DOHH2 (cell line): ENCODE measurements around the gene CMSS1.

ENCODE experiments used
- H3F3A ChIP-seq: fragments of 200-600 bp; sonication (generic), shearing (Covaris generic); 2 replicates; pipeline ENCODE4 v1.6.0; 2016; ENCODE audit warnings: antibody characterized with exemption, mild to moderate bottlenecking; ENCODE audit not compliant: control insufficient read depth, insufficient read depth
- H3K27ac ChIP-seq: fragments of 200-600 bp; sonication (generic); 2 replicates; pipeline ENCODE4 v1.5.1; 2014; ENCODE audit warnings: low read depth, mild to moderate bottlenecking, low read length, moderate library complexity
- H3K27me3 ChIP-seq: fragments of 200-600 bp; sonication (generic); 2 replicates; pipeline ENCODE4 v1.6.1; 2014; ENCODE audit warnings: mild to moderate bottlenecking, low read length, mixed read lengths; ENCODE audit not compliant: control insufficient read depth
- H3K36me3 ChIP-seq: fragments of 200-600 bp; sonication (generic); 2 replicates; pipeline ENCODE4 v1.6.1; 2014; ENCODE audit warnings: mild to moderate bottlenecking, low read length, moderate library complexity, mixed read lengths; ENCODE audit not compliant: control insufficient read depth
- H3K4me1 ChIP-seq: fragments of 200-600 bp; sonication (generic); 2 replicates; pipeline ENCODE4 v1.6.1; 2014; ENCODE audit warnings: mild to moderate bottlenecking, low read length, mixed read lengths; ENCODE audit not compliant: control insufficient read depth
- H3K4me2 ChIP-seq: fragments of 200-600 bp; sonication (generic); 2 replicates; pipeline ENCODE4 v1.6.0; 2014; ENCODE audit warnings: mild to moderate bottlenecking, low read length, moderate library complexity
- H3K4me3 ChIP-seq: fragments of 200-600 bp; sonication (generic); 2 replicates; pipeline ENCODE4 v1.5.1; 2014; ENCODE audit warnings: mild to moderate bottlenecking, low read length, mixed read lengths
- H3K79me2 ChIP-seq: fragments of 200-600 bp; sonication (generic); 2 replicates; pipeline ENCODE4 v1.6.1; 2014; ENCODE audit warnings: mild to moderate bottlenecking, low read length, mixed read lengths; ENCODE audit not compliant: control insufficient read depth
- H3K9me2 ChIP-seq: fragments of 200-600 bp; sonication (generic); replicated peaks from 2 replicates; pipeline ENCODE4 v1.6.1; 2014; ENCODE audit warnings: mild to moderate bottlenecking, low read length, mixed read lengths; ENCODE audit not compliant: control insufficient read depth
- H3K9me3 ChIP-seq: fragments of 200-600 bp; sonication (generic); 2 replicates; pipeline ENCODE4 v1.6.1; 2014; ENCODE audit warnings: antibody characterized with exemption, low read length, mixed read lengths; ENCODE audit not compliant: control insufficient read depth, insufficient read depth
- H4K20me1 ChIP-seq: fragments of 200-600 bp; sonication (generic); 2 replicates; pipeline ENCODE4 v1.6.0; 2014; ENCODE audit warnings: low read depth, mild to moderate bottlenecking, antibody characterized with exemption, low read length, moderate library complexity; ENCODE audit not compliant: control insufficient read depth, insufficient read depth
- EZH2phosphoT487 ChIP-seq: fragments of 200-600 bp; sonication (generic); IDR thresholded peaks from 2 replicates; pipeline ENCODE4 v1.6.1; 2017; ENCODE audit warnings: borderline replicate concordance, mild to moderate bottlenecking, antibody characterized with exemption, low read length, moderate library complexity, mixed read lengths
- TF ChIP-seq, protein P1 (sequence below): fragments of 200-600 bp; sonication (generic); IDR thresholded peaks from one replicate; pipeline ENCODE4 v1.5.1; 2014; ENCODE audit warnings: antibody characterized with exemption, mild to moderate bottlenecking, low read depth, low read length; ENCODE audit not compliant: poor library complexity, severe bottlenecking

Gene CMSS1

GRCh38 chr3:100068826-100069225 lies 251.2 kb downstream of the CMSS1 start:
- TF ChIP-seq EZH2phosphoT487 = no peak
- TF ChIP-seq, protein P1, sequence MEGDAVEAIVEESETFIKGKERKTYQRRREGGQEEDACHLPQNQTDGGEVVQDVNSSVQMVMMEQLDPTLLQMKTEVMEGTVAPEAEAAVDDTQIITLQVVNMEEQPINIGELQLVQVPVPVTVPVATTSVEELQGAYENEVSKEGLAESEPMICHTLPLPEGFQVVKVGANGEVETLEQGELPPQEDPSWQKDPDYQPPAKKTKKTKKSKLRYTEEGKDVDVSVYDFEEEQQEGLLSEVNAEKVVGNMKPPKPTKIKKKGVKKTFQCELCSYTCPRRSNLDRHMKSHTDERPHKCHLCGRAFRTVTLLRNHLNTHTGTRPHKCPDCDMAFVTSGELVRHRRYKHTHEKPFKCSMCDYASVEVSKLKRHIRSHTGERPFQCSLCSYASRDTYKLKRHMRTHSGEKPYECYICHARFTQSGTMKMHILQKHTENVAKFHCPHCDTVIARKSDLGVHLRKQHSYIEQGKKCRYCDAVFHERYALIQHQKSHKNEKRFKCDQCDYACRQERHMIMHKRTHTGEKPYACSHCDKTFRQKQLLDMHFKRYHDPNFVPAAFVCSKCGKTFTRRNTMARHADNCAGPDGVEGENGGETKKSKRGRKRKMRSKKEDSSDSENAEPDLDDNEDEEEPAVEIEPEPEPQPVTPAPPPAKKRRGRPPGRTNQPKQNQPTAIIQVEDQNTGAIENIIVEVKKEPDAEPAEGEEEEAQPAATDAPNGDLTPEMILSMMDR = peak; percentile 88
- Histone ChIP-seq H3K4me3 (no peak overlapping the region), H4K20me1 (no peaks in the 10 kb centered on the region), H3K36me3 (no peaks in the 10 kb centered on the region), H3K4me1 (peaks cover 18% of the 10 kb centered on the region), H3F3A (no peaks in the 10 kb centered on the region), H3K27ac (no peak overlapping the region), H3K9me3 (no peaks in the 10 kb centered on the region), H3K27me3 (no peaks in the 10 kb centered on the region), H3K79me2 (no peaks in the 10 kb centered on the region), H3K9me2 (no peaks in the 10 kb centered on the region), H3K4me2 (peak overlapping the region; percentile 39; the same call in 1 of the 2 replicates)

GRCh38 chr3:100069472-100069871 lies 251.8 kb downstream of the CMSS1 start:
- H3F3A ChIP-seq = no peaks in the 10 kb centered on the region
- peaks cover 22% of the 10 kb centered on the region for H3K4me1 ChIP-seq
- TF ChIP-seq EZH2phosphoT487 = no peak
- TF ChIP-seq, protein P1 = no peak
- no peaks in the 10 kb centered on the region for H3K79me2 ChIP-seq
- H3K4me3 ChIP-seq = no peak overlapping the region
- no peak overlapping the region for H3K4me2 ChIP-seq
- no peaks in the 10 kb centered on the region for H3K36me3 ChIP-seq
- H3K27ac ChIP-seq = no peak overlapping the region
- H3K27me3 ChIP-seq = no peaks in the 10 kb centered on the region
- H3K9me3 ChIP-seq = no peaks in the 10 kb centered on the region
- H4K20me1 ChIP-seq = no peaks in the 10 kb centered on the region
- H3K9me2 ChIP-seq = no peaks in the 10 kb centered on the region

GRCh38 chr3:100072326-100073048 lies 254.8 kb downstream of the CMSS1 start:
- no peak overlapping the region for H3K4me3 ChIP-seq
- H3K27me3 ChIP-seq = no peaks in the 10 kb centered on the region
- H3K36me3 ChIP-seq = no peaks in the 10 kb centered on the region
- TF ChIP-seq, protein P1 = no peak
- TF ChIP-seq EZH2phosphoT487 = no peak
- H3K4me1 ChIP-seq = peaks cover 22% of the 10 kb centered on the region
- H3K9me2 ChIP-seq = no peaks in the 10 kb centered on the region
- no peaks in the 10 kb centered on the region for H3K9me3 ChIP-seq
- no peaks in the 10 kb centered on the region for H3K79me2 ChIP-seq
- H3F3A ChIP-seq = no peaks in the 10 kb centered on the region
- no peaks in the 10 kb centered on the region for H4K20me1 ChIP-seq
- no peak overlapping the region for H3K27ac ChIP-seq
- H3K4me2 ChIP-seq = no peak overlapping the region
